Activated naive CD4-positive, alpha-beta T cell treated with Interleukin-2 at 50 U/mL for 16 hours (primary cell): ENCODE results near the gene ULK1.
A peak's percentile ranks its signal among the peaks of the same experiment; 100 is the strongest.

ENCODE experiments used
- DNase-seq: peaks from one replicate; pipeline ENCODE4 v3.0.0-alpha.2; 2020

Gene ULK1

GRCh38 chr12:131894313-131894860, at the start of gene ULK1:
Gene ULK1, plus strand, starts transcription at chr12:131894622. Its CDS starts 380 bp downstream, at chr12:131895002.
- DNase-seq: peak; percentile 93

DNA sequence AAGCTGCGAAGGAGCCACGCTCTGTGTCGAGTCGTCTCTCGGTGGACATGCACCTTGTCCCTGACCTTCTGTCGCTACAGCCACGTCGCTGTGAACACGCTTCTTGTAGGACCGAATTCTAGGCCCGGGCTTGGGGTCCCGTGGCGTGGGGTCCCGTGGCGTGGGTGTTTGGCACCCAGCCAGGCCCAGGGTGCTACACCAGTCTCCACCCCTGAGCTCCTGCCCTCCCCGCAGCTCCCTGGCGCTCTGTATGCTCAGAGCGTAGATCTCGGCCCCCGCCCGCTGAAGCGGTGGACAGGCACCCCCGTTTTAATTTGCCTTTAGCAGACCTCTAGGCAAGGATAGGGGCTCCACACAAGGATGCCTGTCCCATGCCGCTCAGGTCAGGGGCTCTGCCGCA, 49.8 kb upstream of the ULK1 start:
- DNase-seq: no peak

- DNase-seq: no peak
Measured at GRCh38 chr12:131845121-131845520, 49.3 kb upstream of the ULK1 start.

- no peak for DNase-seq
Measured at GRCh38 chr12:131847456-131847855, 47.0 kb upstream of the ULK1 start.

- no peak for DNase-seq
Measured at GRCh38 chr12:131848753-131849152, 45.7 kb upstream of the ULK1 start.

DNA sequence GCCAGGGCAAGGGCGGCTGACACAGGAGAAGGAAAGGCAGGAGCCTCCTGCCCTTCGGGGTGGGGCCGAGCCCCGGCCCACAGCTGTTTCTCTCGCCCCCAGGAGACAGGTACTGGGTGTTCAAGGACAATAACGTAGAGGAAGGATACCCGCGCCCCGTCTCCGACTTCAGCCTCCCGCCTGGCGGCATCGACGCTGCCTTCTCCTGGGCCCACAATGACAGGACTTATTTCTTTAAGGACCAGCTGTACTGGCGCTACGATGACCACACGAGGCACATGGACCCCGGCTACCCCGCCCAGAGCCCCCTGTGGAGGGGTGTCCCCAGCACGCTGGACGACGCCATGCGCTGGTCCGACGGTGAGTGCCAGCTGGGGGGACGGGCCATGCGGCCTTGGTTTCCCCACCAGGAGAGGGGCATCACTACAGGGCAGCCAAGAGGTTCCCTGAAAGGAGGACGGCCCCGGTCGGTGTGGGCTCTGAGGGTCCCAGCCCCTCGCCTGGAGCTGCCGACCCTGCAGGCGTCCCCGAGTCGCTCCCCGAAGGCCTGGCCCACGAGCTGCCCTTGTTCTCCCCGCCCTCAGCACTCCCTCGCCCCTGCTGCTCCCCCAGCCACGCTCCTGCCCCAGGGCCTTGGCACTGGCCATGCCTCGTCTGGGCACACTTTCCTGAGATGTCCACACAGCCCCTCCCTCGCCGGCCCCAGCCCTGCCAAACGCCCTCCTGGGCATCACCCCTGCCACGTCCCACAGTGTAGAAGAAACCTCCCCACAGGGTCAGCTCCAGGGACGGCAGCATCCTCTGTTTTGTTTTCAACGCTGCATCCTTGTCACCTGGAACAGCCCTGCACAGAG, 44.5 kb upstream of the ULK1 start:
- DNase-seq: no peak

- DNase-seq: no peak
Measured at GRCh38 chr12:131850856-131851559, 43.4 kb upstream of the ULK1 start.

GRCh38 chr12:131851741-131852550, 42.5 kb upstream of the ULK1 start:
- DNase-seq: no peak

- DNase-seq: no peak
Measured at GRCh38 chr12:131852551-131853299, 41.7 kb upstream of the ULK1 start.

- no peak for DNase-seq
Measured at GRCh38 chr12:131853832-131854797, 40.3 kb upstream of the ULK1 start.

- no peak for DNase-seq
Measured at GRCh38 chr12:131854861-131855476, 39.5 kb upstream of the ULK1 start.

- no peak for DNase-seq
Measured at GRCh38 chr12:131855521-131856142, 38.8 kb upstream of the ULK1 start.

- no peak for DNase-seq
Measured at GRCh38 chr12:131856366-131857097, 37.9 kb upstream of the ULK1 start.

DNA sequence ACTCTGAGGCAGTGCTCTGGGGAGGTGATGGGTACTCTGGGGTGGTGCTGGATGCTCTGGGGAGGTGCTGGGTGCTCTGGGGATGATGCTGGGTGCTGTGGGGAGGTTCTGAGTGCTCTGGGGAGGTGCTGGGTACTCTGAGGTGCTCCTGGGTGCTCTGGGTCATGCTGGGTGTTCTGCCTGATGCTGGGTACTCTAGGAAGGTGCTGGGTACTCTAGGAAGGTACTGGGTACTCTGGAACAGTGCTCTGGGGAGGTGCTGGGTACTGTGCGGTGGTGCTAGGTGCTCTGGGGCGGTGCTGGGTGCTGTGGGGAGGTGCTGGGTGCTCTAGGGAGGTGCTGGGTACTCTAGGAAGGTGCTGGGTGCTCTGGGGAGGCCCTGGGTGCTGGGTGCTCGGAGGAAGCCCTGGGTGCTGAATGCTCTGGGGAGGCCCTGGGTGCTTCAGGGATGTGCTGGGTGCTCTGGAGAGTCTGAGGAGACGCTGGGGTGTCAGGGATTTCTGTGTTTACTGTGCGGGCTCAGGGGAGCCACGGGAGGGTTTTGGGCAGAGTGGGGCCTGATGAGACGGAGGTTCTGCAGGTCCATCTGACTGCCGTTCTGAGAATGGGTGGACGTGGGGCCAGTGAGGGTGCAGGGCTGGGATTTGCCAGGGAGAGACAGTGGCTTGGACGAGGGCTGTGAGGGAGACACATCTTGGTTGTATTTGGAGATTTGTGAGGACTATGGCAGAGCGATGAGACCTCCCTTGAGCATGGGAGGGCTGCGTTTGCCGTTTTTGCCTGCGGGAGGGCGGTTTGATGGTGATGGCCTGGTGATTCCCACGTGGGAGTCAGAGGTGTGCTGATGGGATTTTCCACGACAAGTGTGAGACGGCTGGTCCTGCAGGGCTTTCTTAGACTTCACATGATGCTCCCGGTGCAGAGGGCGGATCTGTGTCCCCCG, 36.2 kb upstream of the ULK1 start:
- no peak for DNase-seq

GRCh38 chr12:131860472-131861260, 33.8 kb upstream of the ULK1 start:
- DNase-seq: peak; percentile 27

- no peak for DNase-seq
Measured at GRCh38 chr12:131861261-131862083, 33.0 kb upstream of the ULK1 start.
